ENCODE measurements around the gene LRP8. TPM values are rescaled to one million over a fixed set of nuclear protein-coding genes. Genes with fewer than 3 reads are reported as not detected.

LRP8 gene
- total RNA-seq, 1 experiment from 2014 or later, result 56.3 TPM

- no peaks in the 10 kb centered on the region; a peak in 1 of 4 replicates for H3K36me3 ChIP-seq (ENCODE audit: control insufficient read depth in 1 of 2, insufficient read depth in 2 of 2, low read length in 2 of 2)
- H3K9me3 ChIP-seq (ENCODE audit: control insufficient read depth in 1 of 2, insufficient read depth in 1 of 2, low read depth in 1 of 2, low read length in 2 of 2), result no peaks in the 10 kb centered on the region
- H3K4me1 ChIP-seq (ENCODE audit: control insufficient read depth in 1 of 2, insufficient read depth in 2 of 2, low read length in 2 of 2), result no peaks in the 10 kb centered on the region
- H3K27ac ChIP-seq (ENCODE audit: low read depth, low read length), result no peak overlapping the region
- CTCF ChIA-PET, result no interaction called here
- no peak overlapping the region for H3K9ac ChIP-seq (ENCODE audit: low read length)
- RAD21 ChIA-PET (ENCODE audit: low non-redundant PET in 1 of 2, low total read pairs in 2 of 2, uncharacterized antibody in 2 of 2, unreplicated experiment in 2 of 2), result no interaction called here
- no peak overlapping the region for H2AFZ ChIP-seq (ENCODE audit: low read depth, low read length, poor library complexity, severe bottlenecking)
- H3K4me2 ChIP-seq (ENCODE audit: low read length), result no peak overlapping the region
- no TSS peak for BruUV-seq (replicated peaks)
- intact Hi-C loops (cut with micrococcal nuclease), result no loop called here
- H3K9me2 ChIP-seq (ENCODE audit: insufficient read depth), result no peaks in the 10 kb centered on the region
- H4K20me1 ChIP-seq (ENCODE audit: insufficient read depth), result no peaks in the 10 kb centered on the region
- no peak for TF ChIP-seq FOSL1 (IDR thresholded peaks at IDR 0.05; ENCODE audit: low read depth)
- no peak for TF ChIP-seq EZH2 (IDR thresholded peaks at IDR 0.05)
- H3K79me2 ChIP-seq (ENCODE audit: insufficient read depth, low read length), result no peaks in the 10 kb centered on the region
- no peak for ATAC-seq
- no peak for DNase-seq (ENCODE audit: low read depth, low spot score)
- H3K27me3 ChIP-seq (ENCODE audit: insufficient read depth, low read length), result no peaks in the 10 kb centered on the region
- H3K4me3 ChIP-seq (replicated peaks in 1 of 2; ENCODE audit: low read depth in 1 of 2, low read length in 2 of 2), result no peak overlapping the region
- POLR2A ChIA-PET, result no interaction called here
Observed at GRCh38 chr1:53335661-53336060, 7.8 kb upstream of the LRP8 start.

- Histone ChIP-seq H3K4me1 (ENCODE audit: control insufficient read depth in 1 of 2, insufficient read depth in 2 of 2, low read length in 2 of 2) (no peaks in the 10 kb centered on the region), H3K9me3 (ENCODE audit: control insufficient read depth in 1 of 2, insufficient read depth in 1 of 2, low read depth in 1 of 2, low read length in 2 of 2) (no peaks in the 10 kb centered on the region), H3K27me3 (ENCODE audit: insufficient read depth, low read length) (no peaks in the 10 kb centered on the region), H4K20me1 (ENCODE audit: insufficient read depth) (no peaks in the 10 kb centered on the region), H3K36me3 (ENCODE audit: control insufficient read depth in 1 of 2, insufficient read depth in 2 of 2, low read length in 2 of 2) (no peaks in the 10 kb centered on the region; a peak in 1 of 4 replicates), H3K27ac (ENCODE audit: low read depth, low read length) (no peak overlapping the region), H3K4me2 (ENCODE audit: low read length) (no peak overlapping the region), H3K79me2 (ENCODE audit: insufficient read depth, low read length) (no peaks in the 10 kb centered on the region), H3K9me2 (ENCODE audit: insufficient read depth) (no peaks in the 10 kb centered on the region), H3K4me3 (replicated peaks in 1 of 2; ENCODE audit: low read depth in 1 of 2, low read length in 2 of 2) (no peak overlapping the region), H3K9ac (ENCODE audit: low read length) (no peak overlapping the region), H2AFZ (ENCODE audit: low read depth, low read length, poor library complexity, severe bottlenecking) (no peak overlapping the region)
- intact Hi-C loops (cut with micrococcal nuclease), result no loop called here
- TF ChIP-seq, protein P1, sequence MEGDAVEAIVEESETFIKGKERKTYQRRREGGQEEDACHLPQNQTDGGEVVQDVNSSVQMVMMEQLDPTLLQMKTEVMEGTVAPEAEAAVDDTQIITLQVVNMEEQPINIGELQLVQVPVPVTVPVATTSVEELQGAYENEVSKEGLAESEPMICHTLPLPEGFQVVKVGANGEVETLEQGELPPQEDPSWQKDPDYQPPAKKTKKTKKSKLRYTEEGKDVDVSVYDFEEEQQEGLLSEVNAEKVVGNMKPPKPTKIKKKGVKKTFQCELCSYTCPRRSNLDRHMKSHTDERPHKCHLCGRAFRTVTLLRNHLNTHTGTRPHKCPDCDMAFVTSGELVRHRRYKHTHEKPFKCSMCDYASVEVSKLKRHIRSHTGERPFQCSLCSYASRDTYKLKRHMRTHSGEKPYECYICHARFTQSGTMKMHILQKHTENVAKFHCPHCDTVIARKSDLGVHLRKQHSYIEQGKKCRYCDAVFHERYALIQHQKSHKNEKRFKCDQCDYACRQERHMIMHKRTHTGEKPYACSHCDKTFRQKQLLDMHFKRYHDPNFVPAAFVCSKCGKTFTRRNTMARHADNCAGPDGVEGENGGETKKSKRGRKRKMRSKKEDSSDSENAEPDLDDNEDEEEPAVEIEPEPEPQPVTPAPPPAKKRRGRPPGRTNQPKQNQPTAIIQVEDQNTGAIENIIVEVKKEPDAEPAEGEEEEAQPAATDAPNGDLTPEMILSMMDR (IDR thresholded peaks at IDR 0.05 in 2 of 3, conservative IDR thresholded peaks at IDR 0.05 in 1 of 3; ENCODE audit: borderline replicate concordance in 1 of 3, insufficient read depth in 1 of 3, low read depth in 2 of 3, low read length in 2 of 3), result no peak
- TF ChIP-seq EZH2 (IDR thresholded peaks at IDR 0.05) (no peak), JUND (IDR thresholded peaks at IDR 0.05) (no peak), POLR2AphosphoS5 (IDR thresholded peaks at IDR 0.05; ENCODE audit: low read depth, low read length) (no peak)
- no peak for DNase-seq (ENCODE audit: low read depth, low spot score)
- ChIA-PET RAD21 (ENCODE audit: low non-redundant PET in 1 of 2, low total read pairs in 2 of 2, uncharacterized antibody in 2 of 2, unreplicated experiment in 2 of 2) (no interaction called here), CTCF (no interaction called here), POLR2A (interaction anchor here (0.6 kb wide), 1 partner anchor 456 kb away, joined by 3 read pairs; no protein-coding TSS in a partner anchor)
- ATAC-seq, result no peak
- no TSS peak for BruUV-seq (replicated peaks)
Observed at GRCh38 chr1:53334781-53335180, 6.9 kb upstream of the LRP8 start.
